GM12872 (cell line): ENCODE data around the gene PIGM.

Experiments used
- TF ChIP-seq, protein P1 (sequence below): IDR thresholded peaks from 3 replicates; pipeline ENCODE4 v1.5.1; 2011; ENCODE audit warnings: low read depth, mild to moderate bottlenecking, low read length, moderate library complexity; ENCODE audit not compliant: insufficient read depth

The PIGM gene

DNA sequence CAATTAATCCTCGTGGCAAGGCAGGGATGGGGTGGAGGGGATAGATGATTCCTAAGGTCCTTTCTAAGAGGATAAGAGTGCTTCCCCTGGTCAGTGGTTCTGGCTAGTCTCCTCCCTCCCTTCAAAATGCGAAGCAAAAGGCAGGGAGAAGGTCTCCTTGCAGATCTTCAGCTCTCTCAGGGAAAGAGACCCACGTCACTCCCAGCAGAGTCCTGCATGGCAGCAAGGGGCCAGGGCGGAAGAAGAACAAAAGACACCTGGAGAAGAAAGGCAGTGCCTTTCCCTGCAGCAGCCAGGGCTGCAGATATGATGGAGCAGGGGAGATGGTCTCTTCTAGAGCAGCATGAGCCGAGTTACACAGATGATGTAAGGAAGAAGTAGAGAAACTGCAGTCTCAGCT, 48.1 kb downstream of the PIGM start:
- TF ChIP-seq, protein P1, sequence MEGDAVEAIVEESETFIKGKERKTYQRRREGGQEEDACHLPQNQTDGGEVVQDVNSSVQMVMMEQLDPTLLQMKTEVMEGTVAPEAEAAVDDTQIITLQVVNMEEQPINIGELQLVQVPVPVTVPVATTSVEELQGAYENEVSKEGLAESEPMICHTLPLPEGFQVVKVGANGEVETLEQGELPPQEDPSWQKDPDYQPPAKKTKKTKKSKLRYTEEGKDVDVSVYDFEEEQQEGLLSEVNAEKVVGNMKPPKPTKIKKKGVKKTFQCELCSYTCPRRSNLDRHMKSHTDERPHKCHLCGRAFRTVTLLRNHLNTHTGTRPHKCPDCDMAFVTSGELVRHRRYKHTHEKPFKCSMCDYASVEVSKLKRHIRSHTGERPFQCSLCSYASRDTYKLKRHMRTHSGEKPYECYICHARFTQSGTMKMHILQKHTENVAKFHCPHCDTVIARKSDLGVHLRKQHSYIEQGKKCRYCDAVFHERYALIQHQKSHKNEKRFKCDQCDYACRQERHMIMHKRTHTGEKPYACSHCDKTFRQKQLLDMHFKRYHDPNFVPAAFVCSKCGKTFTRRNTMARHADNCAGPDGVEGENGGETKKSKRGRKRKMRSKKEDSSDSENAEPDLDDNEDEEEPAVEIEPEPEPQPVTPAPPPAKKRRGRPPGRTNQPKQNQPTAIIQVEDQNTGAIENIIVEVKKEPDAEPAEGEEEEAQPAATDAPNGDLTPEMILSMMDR, result no peak

DNA sequence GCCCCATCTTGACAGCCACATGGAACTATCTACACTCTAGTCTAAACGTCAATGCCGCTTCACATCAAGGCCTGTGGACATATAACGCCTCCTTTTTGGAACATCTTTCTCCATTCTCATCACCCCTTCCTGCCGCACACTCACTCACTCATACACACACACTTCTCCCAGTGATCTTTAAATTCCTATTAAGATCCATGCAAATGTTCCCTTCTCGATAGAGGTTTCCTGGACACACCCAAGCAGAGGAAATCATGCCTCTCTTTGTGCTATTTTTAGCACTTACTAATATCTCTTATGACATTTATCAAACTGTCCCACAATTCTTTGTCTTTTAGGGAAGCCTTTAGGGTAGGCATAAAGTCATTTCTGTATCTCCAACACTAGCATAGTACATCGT, 49.5 kb downstream of the PIGM start:
- TF ChIP-seq, protein P1, result no peak

DNA sequence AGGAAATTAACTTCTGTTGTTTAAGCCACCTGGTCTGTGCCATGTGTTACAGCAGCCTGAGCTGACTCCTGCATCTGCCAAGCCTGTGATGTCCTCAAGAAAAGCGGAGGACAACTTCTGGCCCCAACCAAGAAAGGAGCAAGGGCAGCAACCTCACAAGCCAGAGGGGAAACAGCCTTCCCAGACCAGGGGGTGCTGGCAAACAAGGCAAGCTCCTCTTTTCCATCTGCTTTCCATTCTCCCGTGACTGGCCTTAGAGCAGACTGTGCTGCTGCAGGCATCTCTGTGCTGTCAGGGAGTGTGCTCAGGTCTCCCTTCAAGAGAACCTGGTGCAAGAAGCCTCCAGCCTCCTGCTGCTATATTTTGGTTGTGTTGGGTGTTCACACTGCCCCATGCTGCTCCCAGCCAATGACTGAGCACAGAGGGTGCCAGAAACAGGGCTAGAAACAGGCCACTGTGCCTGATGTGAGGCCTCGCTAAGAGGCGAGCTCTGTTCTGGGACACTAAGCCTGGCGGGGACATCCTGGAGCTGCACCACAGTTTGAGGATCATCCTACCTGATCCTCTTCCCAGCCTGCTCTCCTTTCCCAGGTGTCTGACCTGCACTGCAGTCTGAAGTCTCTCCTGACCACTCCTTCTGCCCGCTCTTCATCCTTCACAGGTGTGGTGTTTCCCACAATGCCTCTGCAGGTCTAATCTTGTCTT, 50.3 kb downstream of the PIGM start:
- TF ChIP-seq, protein P1, result no peak

DNA sequence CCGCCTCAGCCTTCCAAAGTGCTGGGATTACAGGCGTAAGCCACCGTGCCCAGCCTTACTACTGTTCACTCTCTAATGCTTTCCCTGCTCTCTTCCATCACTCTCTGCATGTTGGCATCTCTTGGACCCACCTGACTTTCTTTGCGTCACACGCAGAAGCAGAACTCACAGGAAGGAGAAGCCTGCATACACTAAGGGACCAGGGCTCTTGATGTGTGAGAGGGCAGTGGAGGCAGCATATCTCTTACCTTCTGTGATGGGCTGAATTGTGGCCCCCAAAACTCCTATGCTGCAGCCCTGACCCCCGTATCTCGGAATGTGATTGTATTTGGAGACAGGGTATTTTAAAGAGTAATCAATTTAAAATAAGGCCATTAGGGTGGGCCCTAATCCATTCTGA, 51.0 kb downstream of the PIGM start:
- TF ChIP-seq, protein P1, result no peak

DNA sequence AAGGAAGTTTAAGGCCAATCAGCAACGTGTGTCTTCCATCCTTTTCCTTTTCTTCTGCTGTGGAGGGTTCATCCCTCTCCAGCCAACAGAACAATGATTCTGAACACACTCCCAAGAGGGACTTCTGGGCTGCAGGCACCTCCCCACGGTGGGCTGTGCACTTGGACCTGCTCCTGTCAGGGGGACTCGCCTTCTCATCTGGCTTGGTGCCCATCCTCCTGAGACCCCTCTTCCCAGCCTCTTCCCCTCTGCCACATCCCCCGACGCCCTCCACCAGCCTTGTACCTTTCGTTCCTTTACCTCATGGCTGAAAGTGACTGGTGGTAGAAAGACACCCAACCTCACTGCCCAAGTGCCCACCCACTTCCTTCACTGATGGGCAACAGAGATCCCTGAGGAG, 51.7 kb downstream of the PIGM start:
- TF ChIP-seq, protein P1, result no peak

DNA sequence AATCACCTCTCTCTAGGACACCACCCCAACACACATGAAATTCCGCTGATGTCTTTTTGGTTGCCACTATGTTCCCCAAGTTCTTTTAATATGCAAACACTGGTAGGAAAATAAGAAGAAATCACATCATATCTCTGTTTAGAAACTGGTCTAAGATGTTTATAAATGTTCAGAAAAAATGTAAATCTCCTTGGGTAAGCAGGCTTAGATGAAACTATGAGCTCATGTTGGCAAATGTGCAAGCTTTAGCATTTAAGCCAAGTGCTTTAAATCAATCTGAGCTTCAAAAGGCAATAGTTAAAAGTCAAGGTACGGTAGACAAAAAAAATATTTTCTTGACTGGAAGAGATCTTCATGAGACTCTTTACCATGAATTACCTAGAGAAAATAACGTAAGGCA, 52.5 kb downstream of the PIGM start:
- TF ChIP-seq, protein P1, result no peak

DNA sequence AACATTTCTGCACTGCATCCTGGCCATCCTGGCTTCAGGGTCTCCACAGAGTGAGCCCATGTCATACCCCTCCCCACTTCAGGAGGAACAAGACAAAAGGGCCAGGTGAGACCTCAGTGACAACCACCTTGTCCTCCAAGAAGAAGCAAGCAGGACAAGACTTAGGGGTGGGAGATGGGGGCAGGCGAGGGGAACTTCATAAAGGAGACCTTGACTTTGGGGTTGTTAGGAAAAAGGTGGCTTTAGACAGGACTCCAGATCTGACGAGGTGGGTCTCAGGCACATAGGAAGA, 53.7 kb downstream of the PIGM start:
- TF ChIP-seq, protein P1, result no peak
